Central memory CD8-positive, alpha-beta T cell (primary cell): Measurements from ENCODE around the gene EPHB1.

Experiments used
- ATAC-seq: fragments of 150-1000 bp; cut with Tn5 transposase; replicated peaks from 2 replicates; pipeline ENCODE4 v1.10.0; 2022; ENCODE audit warnings: mild to moderate bottlenecking, moderate FRiP score, moderate number of reproducible peaks; ENCODE audit not compliant: poor library complexity, severe bottlenecking; ENCODE audit errors: extremely low read depth
- DNase-seq, 2 donors: peaks; one replicate each; pipeline ENCODE4 v3.0.0; 2021; ENCODE audit warnings: low spot score in 2 of 2
- H3K27ac Mint-ChIP-seq: one replicate; pipeline ENCODE4 v1.8.0; 2022; ENCODE audit warnings: low read depth, mild to moderate bottlenecking, moderate library complexity, mixed read lengths
- H3K27me3 Mint-ChIP-seq: one replicate; pipeline ENCODE4 v1.8.0; 2022; ENCODE audit warnings: mixed read lengths
- H3K36me3 Mint-ChIP-seq: one replicate; pipeline ENCODE4 v1.8.0; 2022; ENCODE audit warnings: mild to moderate bottlenecking, moderate library complexity, mixed read lengths; ENCODE audit not compliant: insufficient read depth
- H3K4me1 Mint-ChIP-seq: one replicate; pipeline ENCODE4 v1.8.0; 2022; ENCODE audit warnings: mixed read lengths
- H3K4me3 Mint-ChIP-seq: one replicate; pipeline ENCODE4 v1.8.0; 2022; ENCODE audit warnings: mild to moderate bottlenecking, moderate library complexity, mixed read lengths
- H3K9me3 Mint-ChIP-seq: one replicate; pipeline ENCODE4 v1.8.0; 2022; ENCODE audit warnings: mixed read lengths

EPHB1 gene

DNA sequence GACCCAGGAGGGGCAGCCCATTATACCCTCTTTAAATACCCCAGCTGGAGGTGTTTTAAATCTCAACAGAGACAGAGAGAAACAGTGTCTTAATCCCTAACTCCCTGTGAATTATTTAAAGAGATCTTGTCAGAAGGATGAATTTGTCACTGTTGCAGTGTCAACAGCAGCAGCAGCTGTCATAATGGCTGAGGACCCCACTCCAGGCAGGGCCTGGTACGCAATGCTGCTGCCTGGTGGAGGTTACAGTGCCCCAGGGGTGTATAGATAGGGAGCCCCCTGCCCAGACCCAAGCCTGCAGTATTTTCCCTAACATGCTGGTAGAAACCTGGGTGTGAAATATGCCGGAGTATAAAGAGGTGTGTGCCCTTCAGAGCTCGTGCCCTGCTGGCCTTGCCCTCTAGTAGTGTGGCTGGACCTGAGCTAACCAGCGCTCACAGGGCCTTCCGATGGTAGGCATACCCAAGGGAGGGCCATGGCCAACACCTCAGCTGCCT lies 143.0 kb downstream of the EPHB1 start:
- no peak for ATAC-seq
- H3K27ac Mint-ChIP-seq: no peak overlapping the region
- H3K4me3 Mint-ChIP-seq: no peak overlapping the region
- H3K27me3 Mint-ChIP-seq: no peaks in the 10 kb centered on the region
- H3K36me3 Mint-ChIP-seq: no peaks in the 10 kb centered on the region
- H3K4me1 Mint-ChIP-seq: no peaks in the 10 kb centered on the region
- H3K9me3 Mint-ChIP-seq: peaks cover 6% of the 10 kb centered on the region
- no peak for DNase-seq

GRCh38 chr3:134939978-134940377 lies 144.9 kb downstream of the EPHB1 start:
- Mint-ChIP-seq H3K4me3 (no peak overlapping the region), H3K27ac (no peak overlapping the region)
- no peak for DNase-seq

DNA sequence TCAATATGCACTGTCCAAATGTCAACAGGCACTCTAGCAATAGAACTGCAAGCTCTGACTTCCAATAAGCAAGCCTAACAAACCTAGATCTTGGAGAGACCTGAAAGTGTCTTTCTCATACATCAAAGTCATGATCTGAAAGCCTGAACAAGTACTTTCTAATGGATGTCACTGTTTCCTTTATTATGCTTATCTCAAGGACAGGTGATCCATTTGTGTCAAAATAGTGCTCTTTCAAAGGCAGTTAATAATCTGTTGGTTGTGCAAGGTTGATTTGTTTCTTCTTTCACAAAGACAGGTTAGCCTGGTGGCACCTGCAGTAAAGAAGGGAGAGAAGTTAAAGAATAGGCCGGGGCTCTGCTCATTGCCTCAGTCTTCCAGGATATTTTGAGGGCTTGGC lies 146.8 kb downstream of the EPHB1 start:
- DNase-seq (no peak), ATAC-seq (no peak)
- Mint-ChIP-seq H3K4me1 (no peaks in the 10 kb centered on the region), H3K27ac (no peak overlapping the region), H3K9me3 (peaks cover 11% of the 10 kb centered on the region), H3K27me3 (no peaks in the 10 kb centered on the region), H3K36me3 (no peaks in the 10 kb centered on the region), H3K4me3 (no peak overlapping the region)

More at GRCh38 chr3:134939978-134940377, 144.9 kb downstream of the EPHB1 start:
- ATAC-seq: no peak
- no peaks in the 10 kb centered on the region for H3K27me3 Mint-ChIP-seq
- peaks cover 6% of the 10 kb centered on the region for H3K9me3 Mint-ChIP-seq
- H3K36me3 Mint-ChIP-seq: no peaks in the 10 kb centered on the region
- H3K4me1 Mint-ChIP-seq: no peaks in the 10 kb centered on the region

GRCh38 chr3:134944429-134944828 lies 149.4 kb downstream of the EPHB1 start:
- H3K27me3 Mint-ChIP-seq: no peaks in the 10 kb centered on the region
- H3K4me3 Mint-ChIP-seq: no peak overlapping the region
- H3K9me3 Mint-ChIP-seq: peaks cover 11% of the 10 kb centered on the region
- no peak overlapping the region for H3K27ac Mint-ChIP-seq
- no peaks in the 10 kb centered on the region for H3K4me1 Mint-ChIP-seq
- no peak for DNase-seq
- no peak for ATAC-seq
- no peaks in the 10 kb centered on the region for H3K36me3 Mint-ChIP-seq

- Mint-ChIP-seq H3K36me3 (peaks cover 2% of the 10 kb centered on the region), H3K27ac (no peak overlapping the region), H3K4me3 (no peak overlapping the region), H3K4me1 (no peaks in the 10 kb centered on the region), H3K9me3 (peaks cover 4% of the 10 kb centered on the region), H3K27me3 (no peaks in the 10 kb centered on the region)
- DNase-seq (no peak), ATAC-seq (no peak)
Observed at GRCh38 chr3:134949150-134949549, 154.1 kb downstream of the EPHB1 start.

DNA sequence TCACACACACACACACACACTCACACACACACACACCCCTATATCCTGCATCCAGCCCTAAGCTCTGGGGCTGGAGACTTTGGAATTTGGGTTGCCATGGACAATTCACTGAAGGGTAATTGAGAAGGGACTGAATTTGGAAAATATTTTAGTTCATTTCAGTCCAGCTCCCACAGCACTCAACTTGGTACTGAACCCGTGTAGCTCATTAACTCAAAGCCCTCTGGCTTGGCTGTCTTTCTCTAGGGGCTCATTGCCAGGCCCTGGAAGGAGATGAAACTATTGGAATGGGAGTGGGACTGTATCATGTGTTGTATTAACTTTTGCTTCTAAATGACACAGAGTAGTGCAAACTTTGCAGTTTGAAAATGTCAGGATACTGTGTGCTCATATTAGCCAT lies 157.3 kb downstream of the EPHB1 start:
- Mint-ChIP-seq H3K9me3 (no peaks in the 10 kb centered on the region), H3K4me1 (no peaks in the 10 kb centered on the region), H3K4me3 (no peak overlapping the region), H3K36me3 (peaks cover 4% of the 10 kb centered on the region), H3K27ac (no peak overlapping the region), H3K27me3 (no peaks in the 10 kb centered on the region)
- DNase-seq: no peak
- no peak for ATAC-seq

- Mint-ChIP-seq H3K27ac (no peak overlapping the region), H3K9me3 (no peaks in the 10 kb centered on the region), H3K4me1 (no peaks in the 10 kb centered on the region), H3K36me3 (peaks cover 4% of the 10 kb centered on the region), H3K27me3 (no peaks in the 10 kb centered on the region), H3K4me3 (no peak overlapping the region)
- no peak for DNase-seq
- no peak for ATAC-seq
Observed at GRCh38 chr3:134955874-134956273, 160.8 kb downstream of the EPHB1 start.

DNA sequence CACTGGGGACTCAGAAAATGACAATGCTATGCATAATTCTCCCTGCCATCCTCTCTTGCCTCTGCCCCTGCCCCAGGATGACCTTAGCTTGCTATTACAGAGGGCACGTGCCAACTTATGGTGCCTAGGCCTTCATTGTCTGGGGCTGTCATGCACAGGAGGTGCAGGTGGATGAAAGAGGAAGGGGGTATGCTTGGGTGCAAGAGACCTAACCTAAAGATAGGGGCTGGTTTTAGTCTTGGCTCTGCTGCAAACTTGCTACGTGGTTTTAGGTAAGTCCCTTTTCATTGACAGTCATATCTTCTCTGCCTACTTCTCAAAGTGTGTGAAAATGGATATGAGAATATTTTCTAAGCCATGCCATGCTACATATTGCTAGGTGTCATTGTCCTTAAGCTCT lies 161.3 kb downstream of the EPHB1 start:
- no peak overlapping the region for H3K4me3 Mint-ChIP-seq

DNA sequence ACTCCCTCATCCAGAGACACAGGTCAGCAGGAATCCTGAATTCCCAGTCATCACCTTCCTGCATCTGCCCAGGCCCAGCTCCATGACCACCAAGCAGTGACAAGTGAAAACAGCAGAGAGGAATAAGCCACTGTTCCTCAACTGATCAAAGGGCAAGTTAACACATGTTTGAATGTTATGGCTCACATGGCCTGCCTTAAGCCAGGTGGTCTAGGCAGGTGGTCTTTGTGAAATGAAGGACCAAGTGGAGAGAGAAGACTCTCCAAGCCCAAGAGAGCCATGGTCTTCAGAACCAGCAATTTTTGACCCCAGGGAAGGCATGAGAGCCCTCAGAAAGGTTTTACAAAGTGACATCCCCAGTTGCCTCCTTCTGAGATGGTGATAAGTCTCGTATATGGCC lies 161.8 kb downstream of the EPHB1 start:
- no peaks in the 10 kb centered on the region for H3K9me3 Mint-ChIP-seq
- H3K4me3 Mint-ChIP-seq: no peak overlapping the region
- no peak overlapping the region for H3K27ac Mint-ChIP-seq
- peaks cover 4% of the 10 kb centered on the region for H3K36me3 Mint-ChIP-seq
- ATAC-seq (no peak), DNase-seq (no peak)
- H3K27me3 Mint-ChIP-seq: no peaks in the 10 kb centered on the region
- H3K4me1 Mint-ChIP-seq: no peaks in the 10 kb centered on the region

More for the DNA sequence above, 161.3 kb downstream of the EPHB1 start:
- H3K4me1 Mint-ChIP-seq: no peaks in the 10 kb centered on the region
- H3K9me3 Mint-ChIP-seq: no peaks in the 10 kb centered on the region
- H3K27ac Mint-ChIP-seq: no peak overlapping the region
- ATAC-seq (no peak), DNase-seq (no peak)
- H3K36me3 Mint-ChIP-seq: peaks cover 4% of the 10 kb centered on the region
- H3K27me3 Mint-ChIP-seq: no peaks in the 10 kb centered on the region

GRCh38 chr3:134959516-134959915 lies 164.5 kb downstream of the EPHB1 start:
- H3K27me3 Mint-ChIP-seq: no peaks in the 10 kb centered on the region
- ATAC-seq (no peak), DNase-seq (no peak)
- no peak overlapping the region for H3K4me3 Mint-ChIP-seq
- H3K4me1 Mint-ChIP-seq: no peaks in the 10 kb centered on the region
- H3K27ac Mint-ChIP-seq: no peak overlapping the region
- H3K36me3 Mint-ChIP-seq: peaks cover 2% of the 10 kb centered on the region
- H3K9me3 Mint-ChIP-seq: no peaks in the 10 kb centered on the region

DNA sequence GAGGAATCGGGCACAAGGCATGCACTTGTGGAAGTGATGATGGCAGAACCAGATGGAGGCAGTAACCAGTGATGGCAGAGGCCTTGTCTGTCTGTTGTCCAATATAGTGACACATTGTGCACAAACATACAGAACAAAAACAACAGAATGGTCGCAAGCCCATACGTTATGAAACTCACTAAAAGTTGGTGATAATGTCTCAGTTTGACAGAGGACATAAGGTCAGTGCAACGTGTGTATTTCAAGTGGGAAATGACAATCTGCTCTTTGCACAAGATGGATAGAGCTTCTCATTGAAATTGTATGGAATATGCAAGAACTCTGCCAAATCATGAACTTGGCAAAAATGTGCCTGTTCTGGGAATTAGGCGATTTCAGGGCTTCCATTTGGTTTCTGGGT lies 169.2 kb downstream of the EPHB1 start:
- DNase-seq (no peak), ATAC-seq (no peak)
- no peaks in the 10 kb centered on the region for H3K36me3 Mint-ChIP-seq
- no peak overlapping the region for H3K4me3 Mint-ChIP-seq
- H3K4me1 Mint-ChIP-seq: no peaks in the 10 kb centered on the region
- H3K9me3 Mint-ChIP-seq: no peaks in the 10 kb centered on the region
- H3K27ac Mint-ChIP-seq: no peak overlapping the region
- H3K27me3 Mint-ChIP-seq: peaks cover 6% of the 10 kb centered on the region

- no peak overlapping the region for H3K4me3 Mint-ChIP-seq
- H3K4me1 Mint-ChIP-seq: no peaks in the 10 kb centered on the region
- H3K27ac Mint-ChIP-seq: no peak overlapping the region
- no peaks in the 10 kb centered on the region for H3K9me3 Mint-ChIP-seq
- DNase-seq (no peak), ATAC-seq (no peak)
- peaks cover 9% of the 10 kb centered on the region for H3K27me3 Mint-ChIP-seq
- H3K36me3 Mint-ChIP-seq: no peaks in the 10 kb centered on the region
Observed at GRCh38 chr3:134965865-134966481, 170.9 kb downstream of the EPHB1 start.

DNA sequence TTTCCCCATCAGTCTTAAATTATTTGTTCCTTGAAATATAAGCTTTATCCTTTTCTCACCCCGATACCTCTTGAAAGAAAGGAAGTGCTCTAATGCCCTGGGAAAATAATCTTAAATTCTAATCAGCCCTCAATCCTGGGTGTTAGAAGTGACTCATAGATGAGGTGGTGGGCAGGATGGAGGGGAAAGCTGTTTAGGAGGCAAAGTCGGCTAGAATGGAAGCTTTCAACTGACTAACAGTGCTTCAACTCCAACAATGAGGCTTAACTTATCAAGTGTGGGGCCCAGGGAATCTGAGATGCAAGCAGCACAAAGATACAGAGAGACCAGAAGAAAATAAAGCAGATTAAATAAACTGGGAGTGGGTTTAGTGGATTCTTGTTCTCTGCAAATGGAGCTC lies 175.8 kb downstream of the EPHB1 start:
- H3K4me3 Mint-ChIP-seq: no peak overlapping the region
- no peaks in the 10 kb centered on the region for H3K4me1 Mint-ChIP-seq
- no peaks in the 10 kb centered on the region for H3K9me3 Mint-ChIP-seq
- no peak for DNase-seq
- H3K27ac Mint-ChIP-seq: no peak overlapping the region
- H3K36me3 Mint-ChIP-seq: no peaks in the 10 kb centered on the region
- ATAC-seq: no peak
- H3K27me3 Mint-ChIP-seq: peaks cover 22% of the 10 kb centered on the region
